WTC11 (cell line): ENCODE results near the gene FGFR1OP2. TPM values are rescaled to one million over a fixed set of nuclear protein-coding genes. Genes with fewer than 3 reads are reported as not detected.

Experiments
- ATAC-seq: fragments of 200-7000 bp; cut with Tn5 transposase; 2 replicates; pipeline ENCODE4 v1.10.0; 2021; ENCODE audit warnings: mild to moderate bottlenecking, moderate library complexity
- CTCF ChIA-PET: fragments of 300-600 bp; sonication (Branson Sonifier 250); formaldehyde crosslinking; loops from one replicate; lab custom pipeline; 2021; ENCODE audit warnings: antibody characterized with exemption; lab: Charles Lee
- POLR2A ChIA-PET: fragments of 350-600 bp; sonication (Branson Sonifier 250); formaldehyde crosslinking; loops from one replicate; lab custom pipeline; 2021; ENCODE audit warnings: antibody characterized with exemption; lab: Charles Lee
- DNase-seq: peaks from one replicate; pipeline ENCODE4 v3.0.0; 2021; ENCODE audit warnings: low spot score
- H3K27ac Mint-ChIP-seq: 2 replicates; pipeline ENCODE4 v1.8.0; 2021; ENCODE audit warnings: mixed read lengths
- H3K27me3 Mint-ChIP-seq: 2 replicates; pipeline ENCODE4 v1.8.0; 2021; ENCODE audit warnings: low read depth, mild to moderate bottlenecking, moderate library complexity, mixed read lengths
- H3K36me3 Mint-ChIP-seq: 2 replicates; pipeline ENCODE4 v1.8.0; 2021; ENCODE audit warnings: mixed read lengths
- H3K4me1 Mint-ChIP-seq: 2 replicates; pipeline ENCODE4 v1.8.0; 2022; ENCODE audit warnings: mixed read lengths
- H3K4me3 Mint-ChIP-seq: 2 replicates; pipeline ENCODE4 v1.8.0; 2021; ENCODE audit warnings: mild to moderate bottlenecking, moderate library complexity, mixed read lengths
- H3K9me3 Mint-ChIP-seq: 2 replicates; pipeline ENCODE4 v1.8.0; 2021; ENCODE audit warnings: mixed read lengths
- CREM ChIP-seq: sonication (generic); formaldehyde crosslinking; IDR thresholded peaks from 2 replicates; pipeline ENCODE4 v1.8.1; 2022; ENCODE audit warnings: mild to moderate bottlenecking, missing genetic modification reagents, moderate library complexity
- HMGA2 ChIP-seq: fragments of 250-450 bp; sonication (Bioruptor Pico); IDR thresholded peaks from 2 replicates; pipeline ENCODE4 v1.4.0; 2021; ENCODE audit warnings: mild to moderate bottlenecking, moderate library complexity
- IRF2 ChIP-seq: sonication (generic); formaldehyde crosslinking; IDR thresholded peaks from 2 replicates; pipeline ENCODE4 v1.8.0; 2022; ENCODE audit warnings: low read depth, missing genetic modification reagents, borderline replicate concordance
- JUN ChIP-seq: sonication (generic); formaldehyde crosslinking; IDR thresholded peaks from 2 replicates; pipeline ENCODE4 v1.8.0; 2023; ENCODE audit warnings: mild to moderate bottlenecking, missing genetic modification reagents
- KAT7 ChIP-seq: sonication (generic); formaldehyde crosslinking; IDR thresholded peaks from 2 replicates; pipeline ENCODE4 v1.8.1; 2023; ENCODE audit warnings: missing genetic modification reagents, mild to moderate bottlenecking, borderline replicate concordance
- NFE2L1 ChIP-seq: sonication (generic); formaldehyde crosslinking; IDR thresholded peaks from 2 replicates; pipeline ENCODE4 v1.8.1; 2023; ENCODE audit warnings: missing genetic modification reagents
- NR1H2 ChIP-seq: sonication (generic); formaldehyde crosslinking; IDR thresholded peaks from 2 replicates; pipeline ENCODE4 v1.9.0; 2021; ENCODE audit warnings: mild to moderate bottlenecking, moderate library complexity, missing genetic modification reagents
- RORB ChIP-seq: fragments of 250-450 bp; sonication (Bioruptor Pico); IDR thresholded peaks from 2 replicates; pipeline ENCODE4 v1.9.0; 2021; ENCODE audit warnings: mild to moderate bottlenecking
- SMAD3 ChIP-seq: sonication (generic); formaldehyde crosslinking; IDR thresholded peaks from 2 replicates; pipeline ENCODE4 v1.8.0; 2022; ENCODE audit warnings: missing genetic modification reagents, mild to moderate bottlenecking, borderline replicate concordance
- SMAD4 ChIP-seq: sonication (generic); formaldehyde crosslinking; IDR thresholded peaks from 2 replicates; pipeline ENCODE4 v1.8.0; 2022; ENCODE audit warnings: mild to moderate bottlenecking, missing genetic modification reagents
- TEAD1 ChIP-seq: sonication (generic); formaldehyde crosslinking; IDR thresholded peaks from 2 replicates; pipeline ENCODE4 v1.8.0; 2022; ENCODE audit warnings: mild to moderate bottlenecking, missing genetic modification reagents
- ZBTB21 ChIP-seq: sonication (generic); formaldehyde crosslinking; IDR thresholded peaks from 2 replicates; pipeline ENCODE4 v1.8.1; 2023; ENCODE audit warnings: mild to moderate bottlenecking, missing genetic modification reagents, borderline replicate concordance
- ZNF138 ChIP-seq: sonication (generic); formaldehyde crosslinking; conservative IDR thresholded peaks from 2 replicates; pipeline ENCODE4 v1.8.1; 2022; ENCODE audit warnings: mild to moderate bottlenecking, moderate library complexity, missing genetic modification reagents
- ZNF263 ChIP-seq: sonication (generic); formaldehyde crosslinking; IDR thresholded peaks from 2 replicates; pipeline ENCODE4 v1.8.1; 2022; ENCODE audit warnings: low read depth, mild to moderate bottlenecking, moderate library complexity, missing genetic modification reagents
- total RNA-seq: library from RNA; stranded (reverse); gene quantifications from 3 replicates; pipeline ENCODE4 v1.2.3, GENCODE V29; 2021
- TF ChIP-seq, protein P1 (sequence below): sonication (generic); formaldehyde crosslinking; IDR thresholded peaks from 2 replicates; pipeline ENCODE4 v1.8.0; 2023; ENCODE audit warnings: mild to moderate bottlenecking, missing genetic modification reagents
- TF ChIP-seq, protein P2 (sequence below): sonication (generic); formaldehyde crosslinking; IDR thresholded peaks from 2 replicates; pipeline ENCODE4 v1.8.0; 2022; ENCODE audit warnings: mild to moderate bottlenecking, missing genetic modification reagents
- TF ChIP-seq, protein P3 (sequence below): fragments of 250-450 bp; sonication (Bioruptor Pico); IDR thresholded peaks from 2 replicates; pipeline ENCODE4 v1.9.0; 2021; ENCODE audit warnings: mild to moderate bottlenecking, borderline replicate concordance
- TF ChIP-seq, protein P4 (sequence below): sonication (generic); formaldehyde crosslinking; IDR thresholded peaks from 2 replicates; pipeline ENCODE4 v1.8.1; 2023; ENCODE audit warnings: mild to moderate bottlenecking, missing genetic modification reagents, moderate library complexity
- TF ChIP-seq, protein P5 (sequence below): sonication (generic); formaldehyde crosslinking; IDR thresholded peaks from 2 replicates; pipeline ENCODE4 v1.8.1; 2022; ENCODE audit warnings: missing genetic modification reagents, borderline replicate concordance
- TF ChIP-seq, protein P6 (sequence below): fragments of 250-450 bp; sonication (Bioruptor Pico); conservative IDR thresholded peaks from 2 replicates; pipeline ENCODE4 v1.9.0; 2021; ENCODE audit warnings: mild to moderate bottlenecking

Gene FGFR1OP2
- total RNA-seq, 1 experiment from 2014 or later = 28.9 TPM

DNA sequence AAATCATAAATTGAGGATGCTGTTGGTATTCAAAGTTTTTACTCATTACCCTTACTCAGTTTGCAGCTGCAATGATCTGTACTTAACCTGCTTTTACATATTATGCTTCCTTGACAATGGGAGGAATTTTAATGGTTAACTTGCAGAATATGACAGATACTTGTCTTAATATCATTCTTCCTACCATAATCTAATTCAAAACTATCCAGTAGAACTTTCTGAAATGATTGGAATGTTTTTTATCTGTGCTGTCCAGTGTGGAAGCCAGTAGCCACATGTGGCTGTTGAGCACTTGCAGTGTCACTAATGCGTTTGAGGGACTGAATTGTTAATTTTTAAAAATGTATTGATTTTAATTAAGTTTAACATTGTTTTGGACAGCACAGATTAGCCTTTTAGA, 23.5 kb downstream of the FGFR1OP2 start:
- Mint-ChIP-seq H3K4me3 (no peak overlapping the region), H3K4me1 (no peaks in the 10 kb centered on the region), H3K9me3 (no peaks in the 10 kb centered on the region), H3K27ac (no peak overlapping the region), H3K27me3 (no peaks in the 10 kb centered on the region), H3K36me3 (peaks cover 18% of the 10 kb centered on the region)
- ChIA-PET CTCF (no interaction called here), POLR2A (no interaction called here)
- TF ChIP-seq, protein P1, sequence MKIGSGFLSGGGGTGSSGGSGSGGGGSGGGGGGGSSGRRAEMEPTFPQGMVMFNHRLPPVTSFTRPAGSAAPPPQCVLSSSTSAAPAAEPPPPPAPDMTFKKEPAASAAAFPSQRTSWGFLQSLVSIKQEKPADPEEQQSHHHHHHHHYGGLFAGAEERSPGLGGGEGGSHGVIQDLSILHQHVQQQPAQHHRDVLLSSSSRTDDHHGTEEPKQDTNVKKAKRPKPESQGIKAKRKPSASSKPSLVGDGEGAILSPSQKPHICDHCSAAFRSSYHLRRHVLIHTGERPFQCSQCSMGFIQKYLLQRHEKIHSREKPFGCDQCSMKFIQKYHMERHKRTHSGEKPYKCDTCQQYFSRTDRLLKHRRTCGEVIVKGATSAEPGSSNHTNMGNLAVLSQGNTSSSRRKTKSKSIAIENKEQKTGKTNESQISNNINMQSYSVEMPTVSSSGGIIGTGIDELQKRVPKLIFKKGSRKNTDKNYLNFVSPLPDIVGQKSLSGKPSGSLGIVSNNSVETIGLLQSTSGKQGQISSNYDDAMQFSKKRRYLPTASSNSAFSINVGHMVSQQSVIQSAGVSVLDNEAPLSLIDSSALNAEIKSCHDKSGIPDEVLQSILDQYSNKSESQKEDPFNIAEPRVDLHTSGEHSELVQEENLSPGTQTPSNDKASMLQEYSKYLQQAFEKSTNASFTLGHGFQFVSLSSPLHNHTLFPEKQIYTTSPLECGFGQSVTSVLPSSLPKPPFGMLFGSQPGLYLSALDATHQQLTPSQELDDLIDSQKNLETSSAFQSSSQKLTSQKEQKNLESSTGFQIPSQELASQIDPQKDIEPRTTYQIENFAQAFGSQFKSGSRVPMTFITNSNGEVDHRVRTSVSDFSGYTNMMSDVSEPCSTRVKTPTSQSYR (CRISPR knock-in tag) = no peak
- TF ChIP-seq, protein P2, sequence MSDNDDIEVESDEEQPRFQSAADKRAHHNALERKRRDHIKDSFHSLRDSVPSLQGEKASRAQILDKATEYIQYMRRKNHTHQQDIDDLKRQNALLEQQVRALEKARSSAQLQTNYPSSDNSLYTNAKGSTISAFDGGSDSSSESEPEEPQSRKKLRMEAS = no peak
- TF ChIP-seq ZNF263 (CRISPR knock-in tag) (no peak), NFE2L1 (CRISPR knock-in tag) (no peak), SMAD3 (CRISPR knock-in tag) (no peak)
- ATAC-seq = no peak
- DNase-seq = no peak

DNA sequence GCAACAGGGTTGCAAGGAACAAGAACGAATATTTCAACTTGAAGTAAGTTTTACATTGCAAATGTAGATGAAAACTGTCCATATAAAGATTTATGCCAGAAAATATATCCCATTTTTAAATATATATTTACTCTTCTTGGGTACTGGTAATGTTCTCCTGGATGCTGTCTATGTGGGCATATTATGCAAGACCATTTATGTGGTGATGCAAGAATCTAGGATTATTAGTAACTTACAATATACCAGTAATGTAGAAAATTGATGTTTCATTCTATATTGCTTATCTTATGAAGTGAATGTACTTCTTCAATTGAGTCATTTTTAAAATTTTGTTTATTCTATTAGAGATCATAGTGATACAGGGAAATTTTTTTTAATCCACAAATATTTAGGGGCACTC, 25.1 kb downstream of the FGFR1OP2 start:
- ChIA-PET POLR2A (no interaction called here), CTCF (interaction anchor here (1.4 kb wide), 1 partner anchor 53 kb away, joined by 3 read pairs; no protein-coding TSS in a partner anchor)
- H3K27ac Mint-ChIP-seq = no peak overlapping the region
- no peaks in the 10 kb centered on the region for H3K9me3 Mint-ChIP-seq
- DNase-seq (no peak), ATAC-seq (no peak)
- TF ChIP-seq HMGA2 (CRISPR knock-in tag) = no peak
- no peak for TF ChIP-seq RORB (CRISPR knock-in tag)
- TF ChIP-seq, protein P3, sequence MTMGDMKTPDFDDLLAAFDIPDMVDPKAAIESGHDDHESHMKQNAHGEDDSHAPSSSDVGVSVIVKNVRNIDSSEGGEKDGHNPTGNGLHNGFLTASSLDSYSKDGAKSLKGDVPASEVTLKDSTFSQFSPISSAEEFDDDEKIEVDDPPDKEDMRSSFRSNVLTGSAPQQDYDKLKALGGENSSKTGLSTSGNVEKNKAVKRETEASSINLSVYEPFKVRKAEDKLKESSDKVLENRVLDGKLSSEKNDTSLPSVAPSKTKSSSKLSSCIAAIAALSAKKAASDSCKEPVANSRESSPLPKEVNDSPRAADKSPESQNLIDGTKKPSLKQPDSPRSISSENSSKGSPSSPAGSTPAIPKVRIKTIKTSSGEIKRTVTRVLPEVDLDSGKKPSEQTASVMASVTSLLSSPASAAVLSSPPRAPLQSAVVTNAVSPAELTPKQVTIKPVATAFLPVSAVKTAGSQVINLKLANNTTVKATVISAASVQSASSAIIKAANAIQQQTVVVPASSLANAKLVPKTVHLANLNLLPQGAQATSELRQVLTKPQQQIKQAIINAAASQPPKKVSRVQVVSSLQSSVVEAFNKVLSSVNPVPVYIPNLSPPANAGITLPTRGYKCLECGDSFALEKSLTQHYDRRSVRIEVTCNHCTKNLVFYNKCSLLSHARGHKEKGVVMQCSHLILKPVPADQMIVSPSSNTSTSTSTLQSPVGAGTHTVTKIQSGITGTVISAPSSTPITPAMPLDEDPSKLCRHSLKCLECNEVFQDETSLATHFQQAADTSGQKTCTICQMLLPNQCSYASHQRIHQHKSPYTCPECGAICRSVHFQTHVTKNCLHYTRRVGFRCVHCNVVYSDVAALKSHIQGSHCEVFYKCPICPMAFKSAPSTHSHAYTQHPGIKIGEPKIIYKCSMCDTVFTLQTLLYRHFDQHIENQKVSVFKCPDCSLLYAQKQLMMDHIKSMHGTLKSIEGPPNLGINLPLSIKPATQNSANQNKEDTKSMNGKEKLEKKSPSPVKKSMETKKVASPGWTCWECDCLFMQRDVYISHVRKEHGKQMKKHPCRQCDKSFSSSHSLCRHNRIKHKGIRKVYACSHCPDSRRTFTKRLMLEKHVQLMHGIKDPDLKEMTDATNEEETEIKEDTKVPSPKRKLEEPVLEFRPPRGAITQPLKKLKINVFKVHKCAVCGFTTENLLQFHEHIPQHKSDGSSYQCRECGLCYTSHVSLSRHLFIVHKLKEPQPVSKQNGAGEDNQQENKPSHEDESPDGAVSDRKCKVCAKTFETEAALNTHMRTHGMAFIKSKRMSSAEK (CRISPR knock-in tag) = no peak
- TF ChIP-seq JUN (CRISPR knock-in tag) = no peak
- no peak for TF ChIP-seq KAT7 (CRISPR knock-in tag)
- TF ChIP-seq, protein P4, sequence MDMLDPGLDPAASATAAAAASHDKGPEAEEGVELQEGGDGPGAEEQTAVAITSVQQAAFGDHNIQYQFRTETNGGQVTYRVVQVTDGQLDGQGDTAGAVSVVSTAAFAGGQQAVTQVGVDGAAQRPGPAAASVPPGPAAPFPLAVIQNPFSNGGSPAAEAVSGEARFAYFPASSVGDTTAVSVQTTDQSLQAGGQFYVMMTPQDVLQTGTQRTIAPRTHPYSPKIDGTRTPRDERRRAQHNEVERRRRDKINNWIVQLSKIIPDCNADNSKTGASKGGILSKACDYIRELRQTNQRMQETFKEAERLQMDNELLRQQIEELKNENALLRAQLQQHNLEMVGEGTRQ (CRISPR knock-in tag) = no peak
- TF ChIP-seq, all 79 proteins: peak for 0
- Mint-ChIP-seq H3K4me3 (no peak overlapping the region), H3K27me3 (no peaks in the 10 kb centered on the region), H3K36me3 (peaks cover 11% of the 10 kb centered on the region), H3K4me1 (no peaks in the 10 kb centered on the region)

DNA sequence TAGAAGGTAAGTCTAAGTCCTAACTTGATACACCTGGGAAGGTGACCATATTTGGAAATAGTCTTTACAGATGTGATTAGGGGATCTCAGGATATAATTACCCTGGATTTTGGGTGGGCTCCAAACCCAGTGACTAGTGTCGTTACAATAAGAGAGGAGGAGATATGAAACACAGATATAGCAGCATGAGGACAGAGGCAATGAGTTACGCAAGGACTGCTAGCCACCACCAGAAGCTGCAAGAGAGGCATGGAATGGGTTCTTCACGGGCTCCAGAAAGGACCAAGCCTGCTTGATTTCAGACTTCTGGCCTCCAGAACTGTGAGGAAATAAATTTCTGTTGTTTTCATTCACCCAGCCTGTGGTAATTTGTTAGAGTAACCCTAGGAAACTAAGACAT, 28.6 kb downstream of the FGFR1OP2 start:
- Mint-ChIP-seq H3K27me3 (no peaks in the 10 kb centered on the region), H3K4me3 (no peak overlapping the region), H3K27ac (no peak overlapping the region), H3K4me1 (no peaks in the 10 kb centered on the region), H3K36me3 (peaks cover 14% of the 10 kb centered on the region), H3K9me3 (no peaks in the 10 kb centered on the region)
- ChIA-PET CTCF (interaction anchor here (1.3 kb wide), 1 partner anchor 49 kb away, joined by 3 read pairs; no protein-coding TSS in a partner anchor), POLR2A (no interaction called here)
- no peak for DNase-seq
- no peak for ATAC-seq
- no peak for TF ChIP-seq ZNF138 (CRISPR knock-in tag)
- TF ChIP-seq SMAD3 (CRISPR knock-in tag) = no peak
- TF ChIP-seq IRF2 = no peak
- TF ChIP-seq, protein P5, sequence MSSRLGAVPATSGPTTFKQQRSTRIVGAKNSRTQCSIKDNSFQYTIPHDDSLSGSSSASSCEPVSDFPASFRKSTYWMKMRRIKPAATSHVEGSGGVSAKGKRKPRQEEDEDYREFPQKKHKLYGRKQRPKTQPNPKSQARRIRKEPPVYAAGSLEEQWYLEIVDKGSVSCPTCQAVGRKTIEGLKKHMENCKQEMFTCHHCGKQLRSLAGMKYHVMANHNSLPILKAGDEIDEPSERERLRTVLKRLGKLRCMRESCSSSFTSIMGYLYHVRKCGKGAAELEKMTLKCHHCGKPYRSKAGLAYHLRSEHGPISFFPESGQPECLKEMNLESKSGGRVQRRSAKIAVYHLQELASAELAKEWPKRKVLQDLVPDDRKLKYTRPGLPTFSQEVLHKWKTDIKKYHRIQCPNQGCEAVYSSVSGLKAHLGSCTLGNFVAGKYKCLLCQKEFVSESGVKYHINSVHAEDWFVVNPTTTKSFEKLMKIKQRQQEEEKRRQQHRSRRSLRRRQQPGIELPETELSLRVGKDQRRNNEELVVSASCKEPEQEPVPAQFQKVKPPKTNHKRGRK = no peak
- no peak for TF ChIP-seq NR1H2 (CRISPR knock-in tag)
- TF ChIP-seq SMAD4 (CRISPR knock-in tag) = no peak
- TF ChIP-seq, protein P6, sequence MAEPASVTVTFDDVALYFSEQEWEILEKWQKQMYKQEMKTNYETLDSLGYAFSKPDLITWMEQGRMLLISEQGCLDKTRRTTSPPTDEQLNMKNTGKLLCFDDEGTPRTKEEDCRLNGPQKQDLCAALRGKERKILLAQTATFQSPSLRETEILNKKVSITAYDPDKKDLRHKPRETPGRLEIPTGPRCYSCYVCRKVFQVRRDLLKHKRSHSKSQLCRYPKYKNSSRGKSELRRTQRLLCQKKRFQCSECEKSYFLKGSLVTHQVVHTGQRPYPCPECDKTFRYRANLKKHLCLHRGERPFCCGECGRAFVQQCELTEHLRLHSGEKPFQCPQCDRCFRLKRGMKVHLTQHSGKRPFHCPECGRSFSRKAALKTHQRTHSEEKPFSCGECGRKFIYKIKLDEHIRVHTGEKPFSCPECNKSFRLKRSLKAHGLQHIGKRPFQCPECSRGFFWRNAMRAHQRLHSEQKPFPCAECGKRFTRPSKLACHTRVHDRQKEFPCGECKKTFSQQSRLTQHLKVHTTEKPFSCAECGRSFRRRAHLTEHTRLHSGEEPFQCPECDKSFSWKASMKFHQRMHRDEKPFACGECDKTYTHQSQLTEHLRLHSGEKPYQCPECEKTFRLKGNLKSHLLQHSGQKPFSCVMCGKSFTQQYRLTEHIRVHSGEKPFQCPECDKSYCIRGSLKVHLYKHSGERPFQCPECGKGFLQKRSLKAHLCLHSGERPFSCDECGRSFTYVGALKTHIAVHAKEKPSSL = no peak
- no peak for TF ChIP-seq ZBTB21 (CRISPR knock-in tag)
- TF ChIP-seq TEAD1 (CRISPR knock-in tag) = no peak
- no peak for TF ChIP-seq CREM (CRISPR knock-in tag)
- TF ChIP-seq HMGA2 (CRISPR knock-in tag) = no peak
